T-helper 2 cell treated with Interferon-gamma antibody and Interleukin-4, amounts not matched to agents 5 μg/mL and 100 μg/mL, for 36 hours (primary cell): ENCODE measurements around the gene SLC25A26.

Source experiments
- DNase-seq: peaks from one replicate; pipeline ENCODE4 v3.0.0; 2021; ENCODE audit warnings: low spot score
- H3K27ac Mint-ChIP-seq: one replicate; pipeline ENCODE4 v1.8.0; 2021; ENCODE audit warnings: mild to moderate bottlenecking, mixed read lengths
- H3K27me3 Mint-ChIP-seq: one replicate; pipeline ENCODE4 v1.8.0; 2021; ENCODE audit warnings: low read depth, mixed read lengths
- H3K36me3 Mint-ChIP-seq: one replicate; pipeline ENCODE4 v1.8.0; 2021; ENCODE audit warnings: low read depth, mixed read lengths
- H3K4me1 Mint-ChIP-seq: one replicate; pipeline ENCODE4 v1.8.0; 2021; ENCODE audit warnings: low read depth, mixed read lengths
- H3K4me3 Mint-ChIP-seq: one replicate; pipeline ENCODE4 v1.8.0; 2022; ENCODE audit warnings: mild to moderate bottlenecking, moderate library complexity, mixed read lengths
- H3K9me3 Mint-ChIP-seq: one replicate; pipeline ENCODE4 v1.8.0; 2021; ENCODE audit warnings: mixed read lengths

Gene SLC25A26

GRCh38 chr3:66365080-66365479, 144.3 kb downstream of the SLC25A26 start:
- H3K36me3 Mint-ChIP-seq = no peaks in the 10 kb centered on the region
- no peak overlapping the region for H3K4me3 Mint-ChIP-seq
- no peak overlapping the region for H3K27ac Mint-ChIP-seq
- H3K4me1 Mint-ChIP-seq = no peaks in the 10 kb centered on the region
- H3K9me3 Mint-ChIP-seq = no peaks in the 10 kb centered on the region
- no peak for DNase-seq
- H3K27me3 Mint-ChIP-seq = no peaks in the 10 kb centered on the region

GRCh38 chr3:66366747-66367146, 145.9 kb downstream of the SLC25A26 start:
- peaks cover 3% of the 10 kb centered on the region for H3K36me3 Mint-ChIP-seq

GRCh38 chr3:66367979-66368378, 147.2 kb downstream of the SLC25A26 start:
- H3K27ac Mint-ChIP-seq = no peak overlapping the region
- peaks cover 3% of the 10 kb centered on the region for H3K36me3 Mint-ChIP-seq
- no peak overlapping the region for H3K4me3 Mint-ChIP-seq
- DNase-seq = no peak
- no peaks in the 10 kb centered on the region for H3K27me3 Mint-ChIP-seq
- H3K9me3 Mint-ChIP-seq = no peaks in the 10 kb centered on the region
- no peaks in the 10 kb centered on the region for H3K4me1 Mint-ChIP-seq

More at GRCh38 chr3:66366747-66367146, 145.9 kb downstream of the SLC25A26 start:
- H3K4me1 Mint-ChIP-seq = no peaks in the 10 kb centered on the region
- H3K9me3 Mint-ChIP-seq = no peaks in the 10 kb centered on the region
- no peak overlapping the region for H3K27ac Mint-ChIP-seq
- no peak overlapping the region for H3K4me3 Mint-ChIP-seq
- no peaks in the 10 kb centered on the region for H3K27me3 Mint-ChIP-seq
- DNase-seq = no peak

GRCh38 chr3:66370179-66370578, 149.4 kb downstream of the SLC25A26 start:
- Mint-ChIP-seq H3K27me3 (no peaks in the 10 kb centered on the region), H3K4me3 (no peak overlapping the region), H3K36me3 (peaks cover 3% of the 10 kb centered on the region), H3K4me1 (no peaks in the 10 kb centered on the region), H3K27ac (no peak overlapping the region), H3K9me3 (no peaks in the 10 kb centered on the region)
- no peak for DNase-seq

GRCh38 chr3:66371432-66371831, 150.6 kb downstream of the SLC25A26 start:
- Mint-ChIP-seq H3K4me3 (no peak overlapping the region), H3K27me3 (no peaks in the 10 kb centered on the region), H3K27ac (no peak overlapping the region), H3K36me3 (peaks cover 9% of the 10 kb centered on the region), H3K9me3 (no peaks in the 10 kb centered on the region), H3K4me1 (no peaks in the 10 kb centered on the region)
- DNase-seq = no peak

- Mint-ChIP-seq H3K4me3 (no peak overlapping the region), H3K9me3 (no peaks in the 10 kb centered on the region), H3K4me1 (peaks cover 6% of the 10 kb centered on the region), H3K36me3 (peaks cover 16% of the 10 kb centered on the region), H3K27ac (no peak overlapping the region), H3K27me3 (no peaks in the 10 kb centered on the region)
- no peak for DNase-seq
Observed at GRCh38 chr3:66372681-66373350, 152.0 kb downstream of the SLC25A26 start.

- no peak for DNase-seq
- Mint-ChIP-seq H3K4me3 (no peak overlapping the region), H3K27ac (no peak overlapping the region), H3K9me3 (no peaks in the 10 kb centered on the region), H3K36me3 (peaks cover 34% of the 10 kb centered on the region), H3K4me1 (peaks cover 19% of the 10 kb centered on the region), H3K27me3 (no peaks in the 10 kb centered on the region)
Observed at GRCh38 chr3:66376568-66376967, 155.8 kb downstream of the SLC25A26 start.

GRCh38 chr3:66377800-66378199, 157.0 kb downstream of the SLC25A26 start:
- Mint-ChIP-seq H3K4me3 (peak overlapping the region; percentile 4), H3K27me3 (no peaks in the 10 kb centered on the region), H3K36me3 (peaks cover 44% of the 10 kb centered on the region), H3K4me1 (peaks cover 19% of the 10 kb centered on the region), H3K9me3 (no peaks in the 10 kb centered on the region), H3K27ac (peak overlapping the region; percentile 78)
- no peak for DNase-seq

- Mint-ChIP-seq H3K36me3 (peaks cover 47% of the 10 kb centered on the region), H3K9me3 (no peaks in the 10 kb centered on the region), H3K4me1 (peaks cover 19% of the 10 kb centered on the region), H3K4me3 (no peak overlapping the region), H3K27me3 (no peaks in the 10 kb centered on the region), H3K27ac (peak overlapping the region; percentile 78)
- DNase-seq = no peak
Observed at GRCh38 chr3:66378256-66378655, 157.5 kb downstream of the SLC25A26 start.

- H3K9me3 Mint-ChIP-seq = no peaks in the 10 kb centered on the region
- DNase-seq = no peak
- no peak overlapping the region for H3K4me3 Mint-ChIP-seq
- H3K4me1 Mint-ChIP-seq = peaks cover 19% of the 10 kb centered on the region
- H3K27ac Mint-ChIP-seq = peak overlapping the region; percentile 1
- H3K27me3 Mint-ChIP-seq = no peaks in the 10 kb centered on the region
- H3K36me3 Mint-ChIP-seq = peaks cover 59% of the 10 kb centered on the region
Observed at GRCh38 chr3:66379565-66379964, 158.8 kb downstream of the SLC25A26 start.

GRCh38 chr3:66380200-66380932, 159.6 kb downstream of the SLC25A26 start:
- H3K27ac Mint-ChIP-seq = no peak overlapping the region
- H3K9me3 Mint-ChIP-seq = no peaks in the 10 kb centered on the region
- no peak for DNase-seq
- no peak overlapping the region for H3K4me3 Mint-ChIP-seq
- peaks cover 67% of the 10 kb centered on the region for H3K36me3 Mint-ChIP-seq
- peaks cover 19% of the 10 kb centered on the region for H3K4me1 Mint-ChIP-seq
- no peaks in the 10 kb centered on the region for H3K27me3 Mint-ChIP-seq

GRCh38 chr3:66381626-66382025, 160.8 kb downstream of the SLC25A26 start:
- no peaks in the 10 kb centered on the region for H3K27me3 Mint-ChIP-seq
- H3K9me3 Mint-ChIP-seq = no peaks in the 10 kb centered on the region
- no peak for DNase-seq
- H3K27ac Mint-ChIP-seq = no peak overlapping the region
- H3K4me1 Mint-ChIP-seq = peaks cover 18% of the 10 kb centered on the region
- peaks cover 72% of the 10 kb centered on the region for H3K36me3 Mint-ChIP-seq
- H3K4me3 Mint-ChIP-seq = no peak overlapping the region

GRCh38 chr3:66382142-66382541, 161.3 kb downstream of the SLC25A26 start:
- no peaks in the 10 kb centered on the region for H3K9me3 Mint-ChIP-seq
- peaks cover 16% of the 10 kb centered on the region for H3K4me1 Mint-ChIP-seq
- no peak for DNase-seq
- H3K27me3 Mint-ChIP-seq = no peaks in the 10 kb centered on the region
- peaks cover 76% of the 10 kb centered on the region for H3K36me3 Mint-ChIP-seq
- no peak overlapping the region for H3K27ac Mint-ChIP-seq
- H3K4me3 Mint-ChIP-seq = no peak overlapping the region

GRCh38 chr3:66383023-66383422, 162.2 kb downstream of the SLC25A26 start:
- Mint-ChIP-seq H3K27me3 (no peaks in the 10 kb centered on the region), H3K36me3 (peaks cover 75% of the 10 kb centered on the region), H3K9me3 (no peaks in the 10 kb centered on the region), H3K27ac (no peak overlapping the region), H3K4me3 (no peak overlapping the region), H3K4me1 (peaks cover 10% of the 10 kb centered on the region)
- no peak for DNase-seq
